ENCODE measurements around the gene HPRT1. TPM values are rescaled to one million over a fixed set of nuclear protein-coding genes. Genes with fewer than 3 reads are reported as not detected.

Gene HPRT1
- total RNA-seq, 2 donors from 2014 or later: 30.6 to 49.6 TPM

DNA sequence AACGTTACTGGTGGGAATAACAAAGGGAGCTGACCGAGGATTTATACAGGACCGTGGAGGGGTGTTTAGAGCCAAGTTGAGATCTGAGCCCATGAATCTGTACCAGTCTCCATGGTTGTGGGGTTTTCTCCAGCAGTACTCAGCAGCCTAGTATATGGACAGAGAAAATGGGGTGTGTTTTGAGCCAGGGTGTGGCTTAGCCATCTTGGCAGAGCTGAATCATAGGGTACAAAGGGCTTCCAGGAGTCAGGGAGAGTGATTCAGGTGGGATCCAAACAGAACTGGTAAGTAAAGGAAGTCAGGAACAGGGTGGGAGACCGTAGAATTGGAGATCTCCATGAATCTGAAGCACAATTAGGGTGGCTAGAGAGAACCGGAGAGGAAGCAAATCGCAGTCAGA lies 7.4 kb upstream of the HPRT1 start:
- intact Hi-C loops (cut with DNase I): no loop called here
- Histone ChIP-seq H3K27me3 (no peaks in the 10 kb centered on the region), H3K9ac (ENCODE audit: low read depth in 2 of 2, low read length in 2 of 2) (no peak overlapping the region), H3K4me1 (no peaks in the 10 kb centered on the region), H3K9me3 (no peaks in the 10 kb centered on the region), H3K27ac (no peak overlapping the region), H3K4me3 (no peak overlapping the region), H3K36me3 (no peaks in the 10 kb centered on the region)
- TF ChIP-seq, protein P1, sequence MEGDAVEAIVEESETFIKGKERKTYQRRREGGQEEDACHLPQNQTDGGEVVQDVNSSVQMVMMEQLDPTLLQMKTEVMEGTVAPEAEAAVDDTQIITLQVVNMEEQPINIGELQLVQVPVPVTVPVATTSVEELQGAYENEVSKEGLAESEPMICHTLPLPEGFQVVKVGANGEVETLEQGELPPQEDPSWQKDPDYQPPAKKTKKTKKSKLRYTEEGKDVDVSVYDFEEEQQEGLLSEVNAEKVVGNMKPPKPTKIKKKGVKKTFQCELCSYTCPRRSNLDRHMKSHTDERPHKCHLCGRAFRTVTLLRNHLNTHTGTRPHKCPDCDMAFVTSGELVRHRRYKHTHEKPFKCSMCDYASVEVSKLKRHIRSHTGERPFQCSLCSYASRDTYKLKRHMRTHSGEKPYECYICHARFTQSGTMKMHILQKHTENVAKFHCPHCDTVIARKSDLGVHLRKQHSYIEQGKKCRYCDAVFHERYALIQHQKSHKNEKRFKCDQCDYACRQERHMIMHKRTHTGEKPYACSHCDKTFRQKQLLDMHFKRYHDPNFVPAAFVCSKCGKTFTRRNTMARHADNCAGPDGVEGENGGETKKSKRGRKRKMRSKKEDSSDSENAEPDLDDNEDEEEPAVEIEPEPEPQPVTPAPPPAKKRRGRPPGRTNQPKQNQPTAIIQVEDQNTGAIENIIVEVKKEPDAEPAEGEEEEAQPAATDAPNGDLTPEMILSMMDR (IDR thresholded peaks at IDR 0.05): no peak
- peak; percentile 35 for DNase-seq

DNA sequence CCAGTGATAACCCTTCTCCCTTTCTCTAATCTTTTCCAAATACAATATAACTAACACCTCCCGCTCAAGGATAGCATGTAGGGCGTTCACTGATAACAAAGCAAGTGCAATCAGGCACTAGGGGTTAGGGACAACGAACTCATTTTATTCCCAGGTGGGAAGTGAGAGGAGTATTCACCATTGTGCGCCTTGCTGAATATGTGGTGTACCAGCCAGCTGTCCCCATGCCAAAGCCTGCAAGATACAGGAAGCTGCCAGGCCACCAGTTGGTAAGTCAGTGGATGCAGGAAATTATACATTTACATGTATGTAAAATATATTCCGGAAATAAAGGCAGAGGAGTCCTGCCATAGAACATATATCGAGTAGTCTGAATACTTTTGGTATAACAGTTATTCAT lies 6.3 kb upstream of the HPRT1 start:
- Histone ChIP-seq H3K36me3 (no peaks in the 10 kb centered on the region), H3K27me3 (no peaks in the 10 kb centered on the region), H3K4me3 (no peak overlapping the region), H3K27ac (peak overlapping the region; percentile 3), H3K4me1 (no peaks in the 10 kb centered on the region), H3K9me3 (no peaks in the 10 kb centered on the region), H3K9ac (ENCODE audit: low read depth in 2 of 2, low read length in 2 of 2) (no peak overlapping the region)
- intact Hi-C loops (cut with DNase I): no loop called here
- DNase-seq: peak; percentile 44
- TF ChIP-seq, protein P1 (IDR thresholded peaks at IDR 0.05): no peak

DNA sequence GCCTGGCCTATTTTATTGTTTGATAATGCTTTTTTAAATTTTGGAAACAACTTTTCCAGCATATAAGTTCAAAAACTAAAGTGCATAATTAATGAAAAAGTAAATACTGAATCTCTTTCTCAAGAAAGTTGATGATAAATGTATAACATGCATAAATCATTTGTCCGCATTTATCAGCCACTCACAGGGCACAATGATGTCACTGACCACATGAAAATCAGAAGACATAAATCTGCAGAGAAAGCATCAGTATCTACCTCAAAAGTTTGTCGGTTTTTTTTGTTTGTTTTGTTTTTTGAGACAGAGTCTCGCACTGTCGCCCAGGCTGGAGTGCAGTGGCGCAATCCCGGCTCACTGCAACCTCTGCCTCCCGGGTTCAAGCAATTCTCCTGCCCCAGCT lies 5.5 kb upstream of the HPRT1 start:
- Histone ChIP-seq H3K36me3 (no peaks in the 10 kb centered on the region), H3K4me3 (no peak overlapping the region), H3K4me1 (no peaks in the 10 kb centered on the region), H3K9me3 (no peaks in the 10 kb centered on the region), H3K27ac (no peak overlapping the region), H3K9ac (ENCODE audit: low read depth in 2 of 2, low read length in 2 of 2) (no peak overlapping the region), H3K27me3 (no peaks in the 10 kb centered on the region)
- intact Hi-C loops (cut with DNase I): no loop called here
- TF ChIP-seq, protein P1 (IDR thresholded peaks at IDR 0.05): no peak
- no peak for DNase-seq

DNA sequence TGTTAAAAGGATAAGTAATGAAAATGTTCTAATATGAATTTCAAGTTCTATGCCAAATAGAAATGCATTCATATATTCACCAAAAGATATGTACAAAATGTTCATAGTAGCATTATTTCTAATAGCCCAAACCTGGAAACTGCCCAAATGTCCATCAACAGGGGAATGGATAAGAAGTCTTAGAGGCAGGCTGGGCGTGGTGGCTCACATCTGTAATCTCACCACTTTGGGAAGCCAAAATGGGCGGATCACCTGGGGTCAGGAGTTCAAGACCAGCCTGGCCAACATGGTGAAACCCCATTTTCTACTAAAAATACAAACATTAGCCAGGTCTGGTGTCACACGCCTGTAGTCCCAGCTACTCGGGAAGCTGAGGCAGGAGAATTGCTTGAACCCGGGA lies 2.3 kb upstream of the HPRT1 start:
- Histone ChIP-seq H3K4me1 (no peaks in the 10 kb centered on the region), H3K27ac (no peak overlapping the region), H3K4me3 (no peak overlapping the region), H3K27me3 (no peaks in the 10 kb centered on the region), H3K9ac (ENCODE audit: low read depth in 2 of 2, low read length in 2 of 2) (no peak overlapping the region), H3K36me3 (no peaks in the 10 kb centered on the region), H3K9me3 (no peaks in the 10 kb centered on the region)
- TF ChIP-seq, protein P1 (IDR thresholded peaks at IDR 0.05): no peak
- intact Hi-C loops (cut with DNase I): no loop called here
- DNase-seq: no peak

DNA sequence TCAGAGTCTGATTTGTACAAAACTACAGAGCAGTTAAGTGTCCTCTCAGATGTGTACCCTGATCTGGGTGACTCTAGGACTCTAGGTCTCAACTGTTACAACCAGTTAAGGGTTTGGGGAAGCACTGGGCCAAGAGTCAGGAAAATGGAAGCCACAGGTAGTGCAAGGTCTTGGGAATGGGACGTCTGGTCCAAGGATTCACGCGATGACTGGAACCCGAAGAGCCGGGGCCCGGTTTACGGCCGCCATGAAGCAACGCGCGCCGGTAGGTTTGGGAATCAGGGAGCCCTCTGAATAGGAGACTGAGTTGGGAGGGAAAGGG lies 321 bp upstream of the HPRT1 start:
- H3K4me1 ChIP-seq: no peaks in the 10 kb centered on the region
- intact Hi-C loops (cut with DNase I): no loop called here
- peak overlapping the region; percentile 66 for H3K4me3 ChIP-seq
- peak overlapping the region in 1 of 2 donors; percentile 60 for H3K9ac ChIP-seq (ENCODE audit: low read depth in 2 of 2, low read length in 2 of 2)
- H3K27me3 ChIP-seq: no peaks in the 10 kb centered on the region
- peak overlapping the region; percentile 79 for H3K27ac ChIP-seq
- H3K9me3 ChIP-seq: no peaks in the 10 kb centered on the region
- no peaks in the 10 kb centered on the region for H3K36me3 ChIP-seq
- DNase-seq: no peak
- TF ChIP-seq, protein P1 (IDR thresholded peaks at IDR 0.05): no peak

DNA sequence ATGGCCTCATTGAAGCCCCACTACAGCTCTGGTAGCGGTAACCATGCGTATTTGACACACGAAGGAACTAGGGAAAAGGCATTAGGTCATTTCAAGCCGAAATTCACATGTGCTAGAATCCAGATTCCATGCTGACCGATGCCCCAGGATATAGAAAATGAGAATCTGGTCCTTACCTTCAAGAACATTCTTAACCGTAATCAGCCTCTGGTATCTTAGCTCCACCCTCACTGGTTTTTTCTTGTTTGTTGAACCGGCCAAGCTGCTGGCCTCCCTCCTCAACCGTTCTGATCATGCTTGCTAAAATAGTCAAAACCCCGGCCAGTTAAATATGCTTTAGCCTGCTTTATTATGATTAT lies 876 bp downstream of the HPRT1 start:
- H3K4me3 ChIP-seq: peak overlapping the region; percentile 66
- no peaks in the 10 kb centered on the region for H3K27me3 ChIP-seq
- H3K9me3 ChIP-seq: no peaks in the 10 kb centered on the region
- no peak overlapping the region for H3K27ac ChIP-seq
- intact Hi-C loops (cut with DNase I): no loop called here
- no peaks in the 10 kb centered on the region for H3K4me1 ChIP-seq
- H3K36me3 ChIP-seq: no peaks in the 10 kb centered on the region
- DNase-seq: peak; percentile 24
- TF ChIP-seq, protein P1 (IDR thresholded peaks at IDR 0.05): no peak
- peak overlapping the region in 1 of 2 donors; percentile 63 for H3K9ac ChIP-seq (ENCODE audit: low read depth in 2 of 2, low read length in 2 of 2)
